BLaER1 (cell line): ENCODE data around the gene SOS2.

Experiments
- H3K27ac ChIP-seq: shearing (Covaris generic); formaldehyde crosslinking; 2 replicates; pipeline ENCODE4 v1.8.1; 2022
- H3K27me3 ChIP-seq: shearing (Covaris generic); formaldehyde crosslinking; 2 replicates; pipeline ENCODE4 v1.8.1; 2022
- H3K36me3 ChIP-seq: shearing (Covaris generic); formaldehyde crosslinking; 2 replicates; pipeline ENCODE4 v1.8.1; 2022
- H3K4me1 ChIP-seq: shearing (Covaris generic); formaldehyde crosslinking; 2 replicates; pipeline ENCODE4 v1.8.1; 2022
- H3K4me2 ChIP-seq: shearing (Covaris generic); formaldehyde crosslinking; 2 replicates; pipeline ENCODE4 v1.8.1; 2022
- H3K4me3 ChIP-seq: shearing (Covaris generic); formaldehyde crosslinking; 2 replicates; pipeline ENCODE4 v1.8.1; 2022
- H3K9ac ChIP-seq: shearing (Covaris generic); formaldehyde crosslinking; 2 replicates; pipeline ENCODE4 v1.8.1; 2022
- H3K9me3 ChIP-seq: shearing (Covaris generic); formaldehyde crosslinking; 2 replicates; pipeline ENCODE4 v1.8.1; 2022
- H4K20me1 ChIP-seq: shearing (Covaris generic); formaldehyde crosslinking; 2 replicates; pipeline ENCODE4 v1.8.1; 2022
- Cebpa-rat ChIP-seq: shearing (Covaris generic); IDR thresholded peaks from 2 replicates; pipeline ENCODE4 v1.8.1; 2022

The SOS2 gene

DNA sequence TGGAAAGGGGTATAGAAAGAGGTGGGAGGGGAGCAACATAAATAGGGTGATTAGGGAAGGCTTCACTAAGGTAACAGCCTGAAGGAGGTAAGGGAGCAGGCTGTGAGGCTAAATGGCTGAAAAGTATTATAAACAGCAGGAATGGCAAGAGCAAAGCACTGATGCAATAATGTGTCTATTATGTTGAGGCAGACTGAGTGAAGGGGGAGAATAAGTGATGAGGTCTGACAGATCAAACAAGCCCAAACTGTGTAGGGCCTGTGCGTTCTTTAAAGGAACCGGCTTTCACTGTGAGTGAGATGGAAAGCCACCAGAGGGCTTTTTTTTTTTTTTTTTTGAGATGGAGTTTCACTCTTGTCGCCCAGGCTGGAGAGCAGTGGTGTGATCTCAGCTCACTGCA is 108.3 kb downstream of the SOS2 start:
- Histone ChIP-seq H3K4me1 (0 out of 2 replicates have a peak, but pooled peaks cover 5% of the 10 kb centered on the region), H3K9ac (no peak overlapping the region), H3K4me2 (no peak overlapping the region), H4K20me1 (no peaks in the 10 kb centered on the region), H3K36me3 (peaks cover 41% of the 10 kb centered on the region), H3K27ac (no peak overlapping the region), H3K4me3 (no peak overlapping the region), H3K9me3 (no peaks in the 10 kb centered on the region), H3K27me3 (no peaks in the 10 kb centered on the region)
- no peak for TF ChIP-seq Cebpa-rat

DNA sequence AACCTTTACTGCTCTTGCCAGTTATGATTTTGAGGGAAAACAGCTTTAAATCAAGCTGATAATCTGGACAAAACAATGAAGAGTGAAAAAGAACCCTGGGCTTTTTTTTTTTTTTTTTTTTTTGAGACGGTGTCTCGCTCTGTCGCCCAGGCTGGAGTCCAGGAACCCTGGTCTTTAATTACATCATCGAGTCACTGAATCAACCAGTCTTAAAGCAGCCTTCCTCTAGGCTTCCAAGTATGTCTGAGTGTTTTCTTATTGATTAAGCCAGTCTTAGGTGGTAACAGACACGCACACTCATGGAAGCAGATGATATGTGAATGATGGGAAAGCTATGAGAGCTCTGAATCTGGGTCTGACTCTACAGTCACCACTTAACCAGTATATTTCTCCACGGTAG is 109.1 kb downstream of the SOS2 start:
- Histone ChIP-seq H3K27me3 (no peaks in the 10 kb centered on the region), H3K27ac (no peak overlapping the region), H3K9me3 (no peaks in the 10 kb centered on the region), H3K36me3 (peaks cover 37% of the 10 kb centered on the region), H3K4me3 (no peak overlapping the region), H4K20me1 (no peaks in the 10 kb centered on the region), H3K9ac (no peak overlapping the region), H3K4me1 (peaks cover 5% of the 10 kb centered on the region; the same call in 1 of the 2 replicates), H3K4me2 (no peak overlapping the region)
- TF ChIP-seq Cebpa-rat, result no peak

DNA sequence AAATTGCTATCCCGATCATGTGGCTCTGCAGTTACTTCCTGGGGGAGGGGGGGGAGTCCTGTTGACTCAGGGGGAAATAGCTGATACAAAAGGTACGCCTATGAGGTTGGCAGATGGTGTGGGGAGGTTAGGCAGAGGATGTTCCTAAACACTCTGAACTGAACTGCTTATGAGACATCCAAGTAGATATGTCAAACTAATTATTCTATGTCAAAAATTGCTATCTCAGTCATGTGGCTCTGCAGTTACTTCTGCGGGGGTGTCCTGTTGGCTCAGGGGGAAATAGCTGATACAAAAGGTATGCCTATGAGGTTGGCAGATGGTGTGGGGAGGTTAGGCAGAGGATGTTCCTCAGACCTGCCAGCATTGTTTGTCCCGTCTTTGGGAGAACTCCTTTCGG is 109.9 kb downstream of the SOS2 start:
- Histone ChIP-seq H4K20me1 (no peaks in the 10 kb centered on the region), H3K9ac (no peak overlapping the region), H3K27me3 (no peaks in the 10 kb centered on the region), H3K9me3 (no peaks in the 10 kb centered on the region), H3K27ac (no peak overlapping the region), H3K36me3 (peaks cover 35% of the 10 kb centered on the region), H3K4me1 (peaks cover 13% of the 10 kb centered on the region), H3K4me3 (no peak overlapping the region), H3K4me2 (no peak overlapping the region)
- no peak for TF ChIP-seq Cebpa-rat

DNA sequence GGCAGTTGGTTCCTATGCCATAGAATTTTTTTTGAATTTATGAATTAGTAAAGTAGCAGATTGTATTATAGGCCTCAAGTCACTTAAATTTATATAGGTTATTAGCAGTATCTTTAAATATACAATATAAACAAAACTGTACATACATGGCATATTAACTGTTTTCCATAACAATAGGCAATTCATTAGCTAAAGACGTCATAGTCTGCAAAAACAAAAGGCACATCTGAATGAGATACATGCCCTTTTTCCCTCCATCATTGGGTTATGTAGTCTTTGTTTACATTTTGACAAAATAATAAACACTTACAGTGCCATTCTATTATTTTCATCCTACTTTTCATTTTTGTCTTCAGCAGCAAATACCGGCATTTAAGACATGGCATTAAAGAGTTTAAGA is 113.9 kb downstream of the SOS2 start:
- Histone ChIP-seq H3K9me3 (no peaks in the 10 kb centered on the region), H3K27me3 (no peaks in the 10 kb centered on the region), H4K20me1 (0 out of 2 replicates have a peak, but pooled peaks cover 5% of the 10 kb centered on the region), H3K36me3 (peaks cover 37% of the 10 kb centered on the region), H3K4me3 (no peak overlapping the region), H3K4me2 (no peak overlapping the region), H3K4me1 (peaks cover 25% of the 10 kb centered on the region), H3K9ac (no peak overlapping the region), H3K27ac (no peak overlapping the region)
- TF ChIP-seq Cebpa-rat, result no peak

DNA sequence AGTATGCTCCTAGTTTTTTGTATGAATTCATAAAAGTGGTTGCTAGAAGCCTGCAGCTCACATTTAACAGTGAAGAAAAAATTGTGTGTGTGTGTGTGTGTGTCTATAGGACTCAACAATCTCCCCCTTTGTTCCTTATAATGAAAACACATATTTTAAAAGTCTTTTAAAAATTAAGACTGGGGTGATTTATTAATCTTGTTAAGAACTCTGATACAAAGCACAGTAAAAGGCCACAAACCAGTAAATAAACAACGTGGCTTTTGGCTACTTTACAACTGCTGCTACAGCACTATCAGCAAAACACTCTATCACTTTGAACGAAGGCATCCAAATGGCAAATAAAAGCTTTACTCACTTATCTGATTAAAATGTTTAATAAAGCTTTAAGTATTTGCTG is 114.4 kb downstream of the SOS2 start:
- Histone ChIP-seq H3K9me3 (no peaks in the 10 kb centered on the region), H3K9ac (peak overlapping the region; percentile 91), H3K4me1 (peaks cover 23% of the 10 kb centered on the region), H3K4me3 (peak overlapping the region; percentile 83), H3K27me3 (no peaks in the 10 kb centered on the region), H3K4me2 (peak overlapping the region; percentile 78), H3K27ac (peak overlapping the region; percentile 83), H3K36me3 (peaks cover 41% of the 10 kb centered on the region), H4K20me1 (0 out of 2 replicates have a peak, but pooled peaks cover 5% of the 10 kb centered on the region)
- no peak for TF ChIP-seq Cebpa-rat

DNA sequence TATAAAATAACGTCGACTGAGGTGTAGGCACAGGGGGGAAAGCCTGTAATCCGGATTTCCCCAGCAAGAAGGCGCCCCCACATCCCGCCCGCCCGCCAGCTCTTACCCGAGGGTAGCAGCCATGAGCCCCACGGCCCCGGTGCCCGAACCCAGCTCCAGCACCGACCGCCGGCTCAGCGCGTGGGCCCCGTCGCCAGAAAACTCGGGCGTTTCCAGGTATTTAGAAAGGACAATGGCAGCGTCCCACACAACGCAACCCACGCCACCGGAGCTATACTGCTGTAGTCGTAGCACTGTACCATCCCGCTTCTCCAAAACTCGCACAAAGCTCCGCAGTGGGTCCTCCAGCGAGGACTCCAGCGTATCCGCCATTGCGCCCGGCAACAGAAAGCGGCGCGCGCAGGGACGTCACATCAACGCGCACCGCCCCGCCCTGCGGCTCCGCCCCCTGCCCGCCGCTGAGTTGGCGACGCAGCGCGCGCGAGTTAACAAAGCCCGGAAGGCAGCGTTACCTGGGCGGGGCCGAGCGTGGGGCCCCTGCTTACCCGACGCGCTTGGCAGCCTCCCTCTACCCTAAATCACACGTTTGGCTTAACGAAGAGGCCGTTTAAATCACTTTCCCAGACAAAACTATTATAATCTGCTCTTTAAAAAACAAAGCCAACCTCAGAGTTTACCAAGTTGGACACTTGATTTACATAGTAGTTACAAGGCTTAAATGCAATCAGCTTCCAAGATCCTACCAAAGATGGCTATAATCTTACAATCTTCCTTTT is 115.0 kb downstream of the SOS2 start, which contains the start of gene VCPKMT:
Gene VCPKMT, minus strand, starts transcription at position 392 of the 776 bp plus-strand sequence. Its CDS starts 20 bp downstream, at position 372.
- Histone ChIP-seq H3K4me1 (peaks cover 23% of the 10 kb centered on the region), H3K27me3 (no peaks in the 10 kb centered on the region), H3K9ac (peak within 1 kb of the TSS; percentile 91), H3K4me2 (peak within 1 kb of the TSS; percentile 91), H3K4me3 (peak within 1 kb of the TSS; percentile 83), H3K27ac (peak within 1 kb of the TSS; percentile 83), H3K36me3 (peaks cover 47% of the 10 kb centered on the region), H4K20me1 (0 out of 2 replicates have a peak, but pooled peaks cover 9% of the 10 kb centered on the region), H3K9me3 (no peaks in the 10 kb centered on the region)
- no peak for TF ChIP-seq Cebpa-rat

DNA sequence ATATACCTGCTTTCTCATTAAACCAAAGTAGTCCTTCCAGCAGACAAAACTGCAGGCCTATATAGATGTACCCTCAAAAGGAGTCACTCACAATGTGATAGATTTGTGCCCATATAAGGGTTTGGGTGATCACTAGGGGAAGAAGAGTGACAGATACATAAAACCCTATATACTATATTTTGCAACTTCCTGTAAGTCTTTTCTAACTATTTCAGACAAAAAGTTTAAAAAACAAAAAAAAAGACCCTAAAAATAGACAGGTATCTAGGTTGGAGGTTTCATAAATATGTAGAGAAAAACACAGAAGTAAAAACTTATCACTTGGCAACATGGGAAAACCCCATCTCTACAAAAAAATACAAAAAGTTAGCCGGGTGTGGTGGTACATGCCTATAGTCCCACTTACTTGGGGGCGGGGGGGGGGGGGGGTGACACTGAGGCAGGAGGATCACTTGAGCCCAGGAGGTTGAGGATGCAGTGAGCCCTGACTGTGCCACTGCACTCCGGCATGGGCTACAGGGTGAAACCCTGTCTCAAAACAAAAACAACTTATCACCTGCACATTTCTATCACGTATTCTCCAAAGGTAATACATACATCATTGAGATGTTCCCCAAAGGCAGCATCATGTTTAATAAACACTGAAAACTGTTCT is 117.9 kb downstream of the SOS2 start:
- H3K9me3 ChIP-seq, result no peaks in the 10 kb centered on the region
- H3K4me1 ChIP-seq, result peaks cover 23% of the 10 kb centered on the region
- TF ChIP-seq Cebpa-rat, result no peak
- H3K27me3 ChIP-seq, result no peaks in the 10 kb centered on the region
- H3K27ac ChIP-seq, result no peak overlapping the region
- H4K20me1 ChIP-seq, result peaks cover 21% of the 10 kb centered on the region; the same call in 1 of the 2 replicates
- no peak overlapping the region; the same call in 1 of the 2 replicates for H3K9ac ChIP-seq
- no peak overlapping the region for H3K4me3 ChIP-seq
- H3K36me3 ChIP-seq, result peaks cover 69% of the 10 kb centered on the region
- no peak overlapping the region for H3K4me2 ChIP-seq

DNA sequence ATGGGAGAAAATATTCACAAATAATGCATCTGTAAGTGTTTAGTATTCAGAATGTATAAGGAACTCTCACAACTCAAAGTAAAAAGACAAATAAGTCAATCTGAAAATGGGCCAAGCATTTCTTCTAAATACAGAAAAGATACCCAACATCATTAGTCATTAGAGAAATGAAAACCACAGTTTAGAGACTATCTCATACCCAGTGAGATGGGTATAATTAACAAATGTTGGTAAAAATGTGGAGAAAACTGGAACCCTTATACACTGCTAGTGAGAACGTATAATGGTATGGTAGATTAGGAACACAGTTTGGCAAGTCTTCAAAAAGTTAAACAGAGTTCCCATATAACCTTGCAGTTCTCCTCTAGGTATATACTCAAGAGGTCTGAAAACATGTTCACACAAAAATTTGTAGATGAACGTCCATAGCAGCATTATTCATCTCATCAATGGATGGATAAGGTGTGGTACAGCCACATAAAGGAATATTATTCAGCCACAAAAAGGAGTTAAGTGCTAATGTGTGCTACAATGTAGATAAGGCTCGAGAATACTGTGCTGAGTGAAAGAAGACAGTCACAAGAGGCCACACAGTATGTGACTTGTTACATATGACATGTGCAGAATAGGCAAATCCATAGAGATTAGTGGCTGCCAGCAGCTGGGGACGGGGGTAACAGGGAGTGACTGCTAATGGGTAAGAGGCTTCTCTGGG is 120.9 kb downstream of the SOS2 start:
- H3K36me3 ChIP-seq, result peaks cover 89% of the 10 kb centered on the region
- no peaks in the 10 kb centered on the region for H3K9me3 ChIP-seq
- no peak for TF ChIP-seq Cebpa-rat
- H3K27me3 ChIP-seq, result no peaks in the 10 kb centered on the region
- no peak overlapping the region for H3K27ac ChIP-seq
- H4K20me1 ChIP-seq, result peaks cover 32% of the 10 kb centered on the region
- H3K9ac ChIP-seq, result no peak overlapping the region
- H3K4me2 ChIP-seq, result no peak overlapping the region
- peaks cover 12% of the 10 kb centered on the region for H3K4me1 ChIP-seq
- no peak overlapping the region for H3K4me3 ChIP-seq

DNA sequence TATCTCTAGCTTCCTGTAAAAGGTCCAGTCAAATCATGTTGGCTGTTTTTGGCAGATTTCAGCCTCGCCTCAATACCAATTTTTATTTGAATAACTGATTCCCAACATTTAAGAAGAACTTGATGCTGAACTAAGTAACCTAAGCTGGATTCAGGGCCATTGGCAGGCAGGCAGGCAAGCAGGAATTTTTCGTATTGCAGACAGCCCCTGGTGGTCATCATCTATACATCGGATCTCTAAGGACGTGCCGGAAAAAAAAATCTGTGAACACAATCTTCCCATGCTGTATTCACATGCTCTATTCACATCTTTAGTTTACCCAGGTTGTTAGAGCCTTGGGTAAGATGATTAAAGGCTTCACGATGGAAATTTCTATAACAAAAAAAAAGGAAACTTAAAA is 122.0 kb downstream of the SOS2 start:
- no peak overlapping the region for H3K4me3 ChIP-seq
- H3K27me3 ChIP-seq, result no peaks in the 10 kb centered on the region
- no peak overlapping the region for H3K27ac ChIP-seq
- H3K9ac ChIP-seq, result no peak overlapping the region
- H3K4me1 ChIP-seq, result peaks cover under 1% of the 10 kb centered on the region; the same call in 1 of the 2 replicates
- H3K4me2 ChIP-seq, result no peak overlapping the region
- peaks cover 79% of the 10 kb centered on the region for H3K36me3 ChIP-seq
- peaks cover 28% of the 10 kb centered on the region for H4K20me1 ChIP-seq
- no peaks in the 10 kb centered on the region for H3K9me3 ChIP-seq
- TF ChIP-seq Cebpa-rat, result no peak
